ENCODE results near the gene THSD4.
"Not testable (repeated sequence)": the region's sequence is repeated elsewhere in the genome, so short reads cannot be mapped to it uniquely, and the experiment has no call there.

The THSD4 gene

DNA sequence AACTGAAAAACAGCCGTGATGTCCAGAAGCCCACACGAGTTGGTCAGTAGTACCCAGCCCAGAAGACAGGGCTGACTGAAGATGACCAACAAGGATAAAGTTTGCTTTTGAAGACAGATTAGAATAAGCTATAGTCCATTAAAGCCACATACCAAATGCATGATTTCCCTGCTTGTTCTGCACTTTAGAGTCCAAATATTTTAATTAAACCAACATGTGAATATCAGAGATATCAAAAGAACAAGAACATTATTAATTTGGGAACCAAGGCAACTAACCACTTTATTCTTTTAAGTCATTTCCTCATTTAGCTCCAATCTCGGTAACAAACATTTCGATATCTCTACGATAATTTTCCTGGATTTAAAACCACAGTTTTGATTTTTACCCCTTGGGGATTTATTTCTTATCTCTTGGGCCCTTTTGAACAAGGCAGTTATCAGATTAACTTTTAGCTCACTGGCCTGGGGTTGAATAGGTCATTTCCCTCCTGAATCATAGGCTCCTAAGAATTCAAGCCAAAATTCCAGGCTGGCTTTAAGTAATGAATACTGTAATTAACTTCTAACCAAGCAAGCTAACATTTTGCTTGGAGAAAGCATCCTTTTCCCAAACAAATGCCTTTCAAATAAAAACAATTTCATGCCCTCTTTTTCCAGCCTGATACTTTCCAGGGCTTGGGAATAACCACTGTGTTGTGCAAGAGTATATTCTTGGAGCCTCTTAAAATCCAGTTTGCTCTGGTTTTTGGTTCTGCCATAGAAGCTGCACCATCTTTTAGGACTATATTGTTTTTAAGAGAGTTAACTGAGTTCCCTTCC lies 592.2 kb downstream of the THSD4 start:
- no peak for DNase-seq

- no peak for DNase-seq
Observed at GRCh38 chr15:71708051-71708429, 592.8 kb downstream of the THSD4 start.

GRCh38 chr15:71708741-71709140 lies 593.5 kb downstream of the THSD4 start:
- DNase-seq, result no peak

GRCh38 chr15:71709808-71710418 lies 594.6 kb downstream of the THSD4 start:
- no peak for DNase-seq

DNA sequence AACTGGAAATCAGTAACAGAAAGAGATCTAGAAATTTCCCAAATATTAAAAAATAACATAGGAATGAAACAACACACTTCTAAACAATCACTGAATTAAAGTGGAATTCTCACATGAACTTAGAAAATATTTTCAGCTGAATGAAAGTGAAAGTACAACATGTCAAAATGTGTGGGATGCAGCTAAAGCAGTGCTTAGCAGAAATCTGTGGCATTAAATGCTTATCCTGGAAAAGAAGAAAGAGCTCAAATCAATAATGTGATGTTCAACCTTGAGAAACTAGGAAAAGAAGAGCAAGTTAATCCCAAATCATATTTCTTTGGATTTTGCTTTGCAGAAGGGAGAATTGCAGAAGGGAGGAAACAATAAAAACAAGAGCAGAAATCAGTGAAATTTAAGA lies 596.9 kb downstream of the THSD4 start:
- peak; percentile 7 for DNase-seq

DNA sequence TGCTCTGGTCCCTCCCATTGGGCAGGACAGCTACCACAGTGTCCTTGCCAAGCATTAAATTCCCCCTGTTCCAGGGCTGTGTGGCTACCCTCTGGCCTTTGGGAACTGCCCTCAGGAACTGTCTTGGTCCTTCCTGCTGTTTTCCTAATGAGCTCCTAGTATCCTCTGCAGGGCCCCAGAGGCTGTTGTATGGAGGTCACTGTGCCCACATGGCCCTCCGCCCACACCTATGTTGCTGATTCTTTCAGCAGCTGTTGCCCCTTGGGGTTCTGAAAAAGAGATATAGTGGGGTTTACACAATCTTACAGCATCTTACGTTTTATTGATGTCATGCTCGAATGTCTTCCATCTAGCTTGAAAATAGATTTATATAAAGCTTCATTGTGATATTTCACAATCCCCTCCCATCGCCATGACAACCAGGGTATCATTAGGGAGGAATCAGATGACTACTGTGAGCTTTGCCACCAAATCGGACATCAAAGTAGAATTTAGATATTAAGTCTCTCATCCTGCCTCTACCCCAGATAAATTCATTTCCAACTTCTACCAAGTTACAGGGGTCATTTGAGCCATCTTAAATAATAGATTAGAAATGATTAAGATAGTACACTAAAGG lies 598.0 kb downstream of the THSD4 start:
- no peak for DNase-seq

DNA sequence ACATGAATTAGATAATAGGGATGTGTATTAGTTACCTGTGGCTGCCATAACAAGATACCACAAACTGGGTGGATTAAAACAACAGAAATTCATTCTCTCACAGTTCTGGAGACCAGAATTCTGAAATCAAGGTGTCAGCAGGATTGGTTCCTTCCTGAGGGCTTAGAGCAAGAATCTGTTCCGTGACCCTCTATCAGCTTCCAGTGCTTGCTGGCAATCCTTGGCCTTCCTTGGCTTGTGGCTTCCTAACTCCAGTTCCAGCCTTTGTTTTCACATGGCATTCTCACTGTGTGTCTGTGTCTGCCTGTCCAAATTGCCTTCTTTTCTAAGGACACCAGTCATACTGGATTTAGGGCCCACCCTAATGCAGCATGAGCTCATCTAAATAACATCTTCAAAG lies 600.6 kb downstream of the THSD4 start:
- no peak for DNase-seq

DNA sequence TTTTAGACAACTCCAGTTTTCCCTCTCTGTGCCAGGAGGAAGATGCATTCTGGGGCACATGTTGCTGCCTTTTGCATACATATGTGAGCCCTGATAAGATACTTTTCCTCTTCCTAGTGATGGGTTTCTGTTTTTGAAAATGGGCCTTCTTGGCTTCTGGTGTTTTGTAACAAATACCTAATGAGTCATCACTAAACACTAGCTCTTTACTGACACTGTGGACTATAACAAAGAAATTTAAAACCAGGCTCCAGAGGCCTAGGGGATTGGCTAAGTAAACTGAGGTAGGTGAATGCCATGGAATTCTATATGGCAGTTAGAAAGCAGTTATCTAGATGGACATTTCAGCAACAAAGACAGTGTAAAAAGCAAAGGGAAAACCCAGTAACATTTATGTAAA lies 601.7 kb downstream of the THSD4 start:
- no peak for DNase-seq

- no peak for DNase-seq
Observed at GRCh38 chr15:71718116-71718910, 603.0 kb downstream of the THSD4 start.

GRCh38 chr15:71723344-71723743 lies 608.1 kb downstream of the THSD4 start:
- no peak for DNase-seq

DNA sequence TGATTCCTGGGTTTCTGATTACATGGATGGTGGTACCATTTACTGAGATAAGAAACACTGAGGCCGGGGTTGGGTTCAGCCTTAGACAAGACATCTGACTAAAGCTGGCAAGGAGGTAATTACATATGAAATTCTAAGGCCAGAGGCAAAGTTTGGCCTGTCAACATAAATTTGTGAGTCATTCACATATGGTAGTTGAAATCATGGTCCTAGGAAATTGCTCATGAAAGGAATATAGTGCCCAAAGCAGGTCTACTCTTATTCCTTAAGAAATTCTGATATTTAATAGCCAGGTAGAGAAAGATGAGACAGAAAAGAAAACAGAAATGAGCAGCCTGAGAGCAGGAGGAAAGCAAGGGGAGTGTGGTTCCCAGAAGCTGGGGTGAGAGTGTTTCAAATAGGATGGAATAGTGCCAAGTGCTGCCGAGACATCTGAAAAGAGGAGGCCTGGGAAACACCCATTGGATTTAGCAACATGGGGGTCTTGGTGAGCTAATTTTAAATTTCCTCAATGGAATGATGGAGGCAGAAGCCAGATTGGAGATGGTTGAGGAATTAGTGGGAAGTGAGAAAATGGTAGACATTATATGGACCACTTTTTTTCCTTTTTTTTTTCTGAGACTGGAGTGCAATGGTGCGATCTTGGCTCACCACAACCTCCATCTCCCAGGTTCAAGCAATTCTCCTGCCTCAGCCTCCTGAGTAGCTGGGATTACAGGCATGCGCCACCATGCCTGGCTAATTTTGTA lies 610.1 kb downstream of the THSD4 start:
- not testable (repeated sequence) for DNase-seq

GRCh38 chr15:71728881-71729280 lies 613.6 kb downstream of the THSD4 start:
- no peak for DNase-seq

DNA sequence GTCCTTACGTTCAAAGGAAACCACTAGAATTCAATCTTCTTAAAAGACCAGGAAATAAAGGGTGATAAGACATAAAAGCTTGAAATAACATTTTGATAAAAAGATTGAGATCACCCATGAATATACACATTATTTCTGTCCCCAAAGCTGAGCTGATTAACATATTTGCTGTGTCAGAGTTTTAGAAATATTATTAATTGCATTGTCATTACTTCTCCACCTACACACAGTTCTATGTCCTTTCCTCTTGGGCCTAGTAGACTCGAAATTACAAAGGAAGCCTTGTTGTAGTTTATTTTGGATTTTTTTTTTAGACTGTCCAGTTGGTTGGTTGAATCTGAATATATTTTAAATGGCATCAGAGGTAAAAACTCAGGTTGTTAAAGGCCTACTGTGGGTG lies 614.0 kb downstream of the THSD4 start:
- no peak for DNase-seq

DNA sequence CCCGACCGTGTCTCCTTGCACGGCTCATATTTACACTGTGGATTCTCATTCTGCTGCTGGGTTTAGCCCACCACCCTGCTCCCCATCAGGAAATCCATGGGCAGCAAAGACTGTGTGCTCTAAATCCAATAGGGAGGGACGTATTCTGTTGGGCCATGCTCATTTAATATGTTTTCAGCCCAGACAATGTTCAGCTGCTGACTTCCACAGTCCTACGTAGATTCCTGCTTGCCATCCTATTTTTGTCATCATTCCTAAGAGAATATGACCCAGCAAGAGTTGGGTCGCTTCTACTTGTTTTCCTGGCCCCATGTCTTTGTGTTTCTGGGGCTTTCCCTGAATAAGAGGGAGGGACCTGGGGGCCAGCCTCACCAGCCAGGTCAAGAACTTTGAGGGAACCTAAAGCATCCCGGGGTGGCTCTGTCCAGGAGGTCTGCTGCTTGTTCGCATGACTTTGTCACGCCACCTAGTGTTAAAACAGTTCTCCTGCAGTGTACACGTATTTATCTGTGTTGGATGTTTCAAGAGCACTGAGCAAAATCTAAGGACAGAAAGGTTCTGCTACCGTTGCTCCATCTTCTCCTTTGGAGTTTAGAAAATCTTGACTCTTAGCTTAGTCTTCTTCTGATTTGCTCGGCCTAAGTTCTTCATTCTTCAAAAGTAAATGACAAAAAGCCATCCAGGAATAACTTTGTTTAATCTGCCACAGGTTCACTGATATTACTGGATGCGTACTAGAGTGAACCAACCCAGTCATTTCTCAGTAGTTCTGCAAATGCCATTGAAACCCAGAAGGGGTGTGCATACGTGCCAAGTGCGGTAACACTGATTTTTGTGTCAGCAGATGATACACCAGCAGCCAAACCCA lies 615.2 kb downstream of the THSD4 start:
- DNase-seq, result peak; percentile 52

DNA sequence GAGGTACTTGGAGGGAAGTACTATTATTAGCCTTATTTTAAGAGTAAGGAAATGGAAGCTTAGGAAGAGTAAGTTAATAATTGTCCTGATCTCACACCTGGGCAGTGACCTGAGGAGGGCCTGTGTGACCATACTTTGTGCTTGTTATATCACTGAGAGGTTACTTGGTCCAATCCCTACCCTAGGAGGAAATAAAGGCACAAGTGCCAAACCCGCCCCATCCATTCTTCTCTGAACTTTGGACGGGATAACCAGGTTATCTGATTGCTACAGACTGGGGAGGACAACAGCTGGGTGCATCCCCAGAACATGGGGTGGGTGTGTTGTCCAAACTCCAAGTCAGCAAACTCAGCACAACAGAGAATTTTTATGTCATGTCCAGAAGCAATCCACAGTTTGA lies 617.4 kb downstream of the THSD4 start:
- DNase-seq, result no peak

DNA sequence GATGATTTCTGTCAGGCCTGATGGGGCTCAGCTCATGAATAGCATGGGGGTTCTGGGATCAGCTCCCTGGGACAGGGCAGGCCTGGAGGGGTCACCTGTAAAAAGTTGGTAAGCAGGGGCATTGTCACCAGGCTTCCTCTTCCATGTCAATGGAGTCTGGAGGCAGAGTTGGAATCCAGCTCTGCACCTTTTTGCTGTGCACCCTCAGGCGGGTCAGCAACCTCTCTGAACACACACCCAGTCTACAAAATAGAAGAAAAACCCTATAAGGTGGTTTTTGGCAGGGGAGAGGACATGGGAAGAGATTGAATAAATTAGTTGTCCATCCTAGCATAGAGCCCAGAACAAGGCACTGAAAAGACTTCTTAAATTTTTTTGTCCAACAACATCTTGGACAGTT lies 617.9 kb downstream of the THSD4 start:
- DNase-seq, result no peak

- DNase-seq, result no peak
Observed at GRCh38 chr15:71734709-71735384, 619.6 kb downstream of the THSD4 start.

- no peak for DNase-seq
Observed at GRCh38 chr15:71735385-71735757, 620.1 kb downstream of the THSD4 start.

DNA sequence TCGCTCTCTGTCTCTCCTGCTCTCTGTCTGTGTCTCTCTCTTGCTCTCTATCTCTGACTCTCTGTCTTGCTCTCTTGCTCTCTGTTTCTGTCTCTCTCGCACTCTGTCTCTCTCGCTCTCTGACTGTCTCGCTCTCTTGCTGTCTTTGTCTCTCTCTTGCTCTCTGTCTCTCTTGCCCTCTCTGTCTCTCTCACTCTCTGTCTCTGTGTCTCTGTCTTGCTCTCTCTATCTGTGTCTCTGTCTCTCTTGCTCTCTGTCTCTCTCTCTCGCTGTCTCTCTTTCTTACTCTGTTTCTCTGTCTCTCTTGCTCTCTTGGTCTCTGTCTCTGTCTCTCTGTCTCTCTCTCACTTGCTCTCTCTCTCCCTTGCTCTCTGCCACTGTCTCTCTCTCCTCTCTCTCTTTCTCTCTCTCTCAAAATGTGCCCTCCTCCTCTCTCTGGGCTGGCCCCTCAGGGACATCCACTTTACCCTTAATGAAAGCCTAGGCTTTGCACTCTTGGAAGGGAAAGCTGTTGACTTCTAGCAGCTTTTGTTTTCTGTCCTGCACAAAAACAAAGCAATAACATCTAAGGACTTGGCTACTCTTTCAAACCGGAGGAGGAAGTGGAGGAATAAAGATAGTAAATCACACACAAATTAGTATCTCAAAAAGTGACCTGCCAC lies 621.1 kb downstream of the THSD4 start:
- no peak for DNase-seq

GRCh38 chr15:71737761-71738160 lies 622.5 kb downstream of the THSD4 start:
- DNase-seq, result no peak

- DNase-seq, result no peak
Observed at GRCh38 chr15:71739355-71739754, 624.1 kb downstream of the THSD4 start.
